Measurements from ENCODE around the gene SRF.

SRF gene

DNA sequence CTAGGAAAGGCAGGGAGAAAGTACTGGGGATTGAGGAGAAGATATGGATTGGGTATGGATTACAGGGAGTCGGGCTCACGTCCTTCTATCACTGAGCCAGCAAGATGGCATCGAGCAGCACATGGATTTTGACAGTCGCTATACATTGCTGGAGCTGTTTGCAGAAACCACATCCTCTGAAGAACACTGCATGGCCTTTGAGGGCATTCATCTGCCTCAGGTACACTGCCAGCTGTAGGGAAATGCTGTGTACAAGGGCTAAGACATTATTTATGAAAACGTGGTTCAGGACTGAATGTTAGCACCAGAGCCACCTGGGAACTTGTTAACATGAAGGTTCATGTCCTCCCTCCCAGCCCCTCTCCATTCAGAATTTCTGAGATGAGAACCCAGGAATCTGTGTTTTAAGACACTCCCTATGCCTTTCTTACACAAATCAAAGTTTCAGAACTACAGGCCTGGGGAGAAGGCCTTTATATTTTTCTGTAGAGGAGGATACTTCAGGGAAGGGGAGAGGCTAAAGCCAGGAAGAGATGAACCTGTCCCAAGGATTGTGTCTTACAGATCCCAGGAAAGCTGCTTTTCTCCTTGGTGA is 14.4 kb downstream of the SRF start:
- H3K4me3 ChIP-seq (ENCODE audit: low read depth, low read length) = no peak overlapping the region
- TF ChIP-seq, protein P1, sequence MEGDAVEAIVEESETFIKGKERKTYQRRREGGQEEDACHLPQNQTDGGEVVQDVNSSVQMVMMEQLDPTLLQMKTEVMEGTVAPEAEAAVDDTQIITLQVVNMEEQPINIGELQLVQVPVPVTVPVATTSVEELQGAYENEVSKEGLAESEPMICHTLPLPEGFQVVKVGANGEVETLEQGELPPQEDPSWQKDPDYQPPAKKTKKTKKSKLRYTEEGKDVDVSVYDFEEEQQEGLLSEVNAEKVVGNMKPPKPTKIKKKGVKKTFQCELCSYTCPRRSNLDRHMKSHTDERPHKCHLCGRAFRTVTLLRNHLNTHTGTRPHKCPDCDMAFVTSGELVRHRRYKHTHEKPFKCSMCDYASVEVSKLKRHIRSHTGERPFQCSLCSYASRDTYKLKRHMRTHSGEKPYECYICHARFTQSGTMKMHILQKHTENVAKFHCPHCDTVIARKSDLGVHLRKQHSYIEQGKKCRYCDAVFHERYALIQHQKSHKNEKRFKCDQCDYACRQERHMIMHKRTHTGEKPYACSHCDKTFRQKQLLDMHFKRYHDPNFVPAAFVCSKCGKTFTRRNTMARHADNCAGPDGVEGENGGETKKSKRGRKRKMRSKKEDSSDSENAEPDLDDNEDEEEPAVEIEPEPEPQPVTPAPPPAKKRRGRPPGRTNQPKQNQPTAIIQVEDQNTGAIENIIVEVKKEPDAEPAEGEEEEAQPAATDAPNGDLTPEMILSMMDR (IDR thresholded peaks at IDR 0.05) = no peak
- H2AFZ ChIP-seq = no peak overlapping the region
- H3K9me3 ChIP-seq (ENCODE audit: control insufficient read depth, low read length) = no peaks in the 10 kb centered on the region
- no peak overlapping the region for H3K4me2 ChIP-seq (ENCODE audit: low read length)
- peaks cover 6% of the 10 kb centered on the region for H3K4me1 ChIP-seq
- H3K27me3 ChIP-seq (ENCODE audit: control insufficient read depth, insufficient read depth, low read length) = no peaks in the 10 kb centered on the region
- no peaks in the 10 kb centered on the region for H3K79me2 ChIP-seq
- H3K36me3 ChIP-seq (ENCODE audit: control insufficient read depth, insufficient read depth, low read length) = no peaks in the 10 kb centered on the region
- no peak overlapping the region for H3K9ac ChIP-seq
- no peak overlapping the region for H3K27ac ChIP-seq

DNA sequence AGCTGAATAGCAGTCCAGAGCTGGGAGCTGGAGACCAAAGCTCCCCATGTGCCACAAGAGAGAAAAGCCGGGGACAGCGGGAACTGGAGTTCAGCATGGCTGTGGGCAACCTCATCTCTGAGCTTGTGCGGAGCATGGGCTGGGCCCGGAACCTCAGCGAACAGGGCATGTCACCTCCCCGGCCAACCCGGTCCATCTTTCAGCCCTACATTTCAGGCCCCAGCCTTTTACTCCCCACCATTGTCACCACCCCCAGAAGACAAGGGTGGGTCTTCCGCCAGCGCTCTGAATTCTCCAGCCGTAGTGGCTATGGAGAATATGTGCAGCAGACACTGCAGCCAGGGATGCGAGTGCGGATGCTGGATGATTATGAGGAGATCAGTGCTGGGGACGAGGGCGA is 14.9 kb downstream of the SRF start:
- Histone ChIP-seq H3K79me2 (no peaks in the 10 kb centered on the region), H3K27me3 (ENCODE audit: control insufficient read depth, insufficient read depth, low read length) (no peaks in the 10 kb centered on the region), H3K9me3 (ENCODE audit: control insufficient read depth, low read length) (no peaks in the 10 kb centered on the region), H3K4me2 (ENCODE audit: low read length) (no peak overlapping the region), H3K4me3 (ENCODE audit: low read depth, low read length) (no peak overlapping the region), H3K4me1 (peaks cover 6% of the 10 kb centered on the region), H3K36me3 (ENCODE audit: control insufficient read depth, insufficient read depth, low read length) (no peaks in the 10 kb centered on the region), H2AFZ (no peak overlapping the region), H3K27ac (no peak overlapping the region), H3K9ac (no peak overlapping the region)
- TF ChIP-seq, protein P1 (IDR thresholded peaks at IDR 0.05) = no peak

DNA sequence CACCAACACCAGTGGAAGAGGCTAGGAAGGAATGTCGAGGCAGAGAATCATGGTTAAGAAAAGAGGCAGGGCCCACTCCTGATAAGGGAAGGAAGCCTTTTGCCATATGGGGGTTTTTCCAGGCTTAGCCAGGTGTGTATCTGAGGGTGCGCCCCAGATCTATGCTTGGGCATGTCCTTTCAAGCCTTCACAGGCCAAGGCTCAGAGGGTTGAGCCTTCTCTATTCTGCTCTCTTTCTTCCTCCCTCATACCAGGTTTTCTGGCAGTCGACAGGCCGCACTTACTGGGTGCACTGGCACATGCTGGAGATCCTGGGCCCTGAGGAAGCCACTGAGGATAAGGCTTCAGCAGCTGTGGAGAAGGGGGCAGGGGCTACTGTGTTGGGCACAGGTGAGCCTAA is 15.6 kb downstream of the SRF start:
- TF ChIP-seq, protein P1 (IDR thresholded peaks at IDR 0.05) = no peak
- Histone ChIP-seq H3K79me2 (no peaks in the 10 kb centered on the region), H3K9me3 (ENCODE audit: control insufficient read depth, low read length) (no peaks in the 10 kb centered on the region), H3K9ac (no peak overlapping the region), H3K36me3 (ENCODE audit: control insufficient read depth, insufficient read depth, low read length) (no peaks in the 10 kb centered on the region), H2AFZ (no peak overlapping the region), H3K4me1 (peaks cover 6% of the 10 kb centered on the region), H3K27ac (no peak overlapping the region), H3K4me3 (ENCODE audit: low read depth, low read length) (no peak overlapping the region), H3K27me3 (ENCODE audit: control insufficient read depth, insufficient read depth, low read length) (no peaks in the 10 kb centered on the region), H3K4me2 (ENCODE audit: low read length) (no peak overlapping the region)

DNA sequence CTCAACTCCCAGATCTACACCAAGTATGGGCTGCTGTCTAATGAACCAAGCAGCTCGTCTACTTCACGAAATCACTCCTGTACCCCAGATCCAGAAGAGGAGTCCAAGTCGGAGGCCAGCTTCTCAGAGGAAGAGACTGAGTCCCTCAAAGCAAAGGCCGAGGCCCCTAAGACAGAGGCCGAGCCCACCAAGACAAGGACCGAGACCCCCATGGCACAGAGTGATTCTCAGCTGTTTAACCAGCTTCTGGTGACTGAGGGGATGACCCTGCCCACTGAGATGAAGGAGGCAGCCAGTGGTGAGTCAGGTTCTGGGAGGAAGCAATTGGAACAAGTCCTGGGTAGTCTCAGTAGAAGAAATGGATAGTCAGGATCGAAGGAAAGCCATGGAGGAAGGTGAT is 16.8 kb downstream of the SRF start:
- H3K4me3 ChIP-seq (ENCODE audit: low read depth, low read length) = no peak overlapping the region
- no peak overlapping the region for H3K9ac ChIP-seq
- peaks cover 2% of the 10 kb centered on the region for H3K4me1 ChIP-seq
- no peak overlapping the region for H3K4me2 ChIP-seq (ENCODE audit: low read length)
- no peaks in the 10 kb centered on the region for H3K36me3 ChIP-seq (ENCODE audit: control insufficient read depth, insufficient read depth, low read length)
- no peaks in the 10 kb centered on the region for H3K9me3 ChIP-seq (ENCODE audit: control insufficient read depth, low read length)
- no peak overlapping the region for H2AFZ ChIP-seq
- no peaks in the 10 kb centered on the region for H3K79me2 ChIP-seq
- TF ChIP-seq, protein P1 (IDR thresholded peaks at IDR 0.05) = no peak
- no peaks in the 10 kb centered on the region for H3K27me3 ChIP-seq (ENCODE audit: control insufficient read depth, insufficient read depth, low read length)
- no peak overlapping the region for H3K27ac ChIP-seq

DNA sequence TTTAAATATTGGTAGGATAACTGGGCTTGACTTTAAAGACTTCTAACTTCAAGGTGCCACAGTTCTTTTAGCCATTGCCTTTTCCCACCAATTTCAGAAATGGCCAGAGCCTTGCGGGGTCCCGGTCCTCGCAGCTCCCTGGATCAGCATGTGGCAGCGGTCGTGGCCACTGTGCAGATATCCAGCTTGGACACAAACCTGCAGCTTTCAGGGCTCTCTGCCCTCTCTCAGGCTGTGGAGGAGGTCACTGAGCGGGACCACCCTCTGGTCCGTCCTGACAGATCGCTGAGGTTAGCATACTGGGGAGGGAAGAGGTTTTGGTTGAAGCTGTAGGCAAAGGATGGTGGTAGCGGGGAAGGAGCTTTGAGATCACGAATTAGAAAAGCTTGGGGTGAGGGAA is 17.4 kb downstream of the SRF start:
- Histone ChIP-seq H3K27me3 (ENCODE audit: control insufficient read depth, insufficient read depth, low read length) (no peaks in the 10 kb centered on the region), H3K4me3 (ENCODE audit: low read depth, low read length) (no peak overlapping the region), H2AFZ (no peak overlapping the region), H3K4me1 (no peaks in the 10 kb centered on the region), H3K27ac (no peak overlapping the region), H3K36me3 (ENCODE audit: control insufficient read depth, insufficient read depth, low read length) (no peaks in the 10 kb centered on the region), H3K79me2 (no peaks in the 10 kb centered on the region), H3K9me3 (ENCODE audit: control insufficient read depth, low read length) (no peaks in the 10 kb centered on the region), H3K4me2 (ENCODE audit: low read length) (no peak overlapping the region), H3K9ac (no peak overlapping the region)
- TF ChIP-seq, protein P1 (IDR thresholded peaks at IDR 0.05) = no peak
